Panc1 (cell line): Measurements from ENCODE around the gene TLCD3B. TPM values are rescaled to one million over a fixed set of nuclear protein-coding genes. Genes with fewer than 3 reads are reported as not detected.

Experiments
- ATAC-seq: fragments of 200-7000 bp; cut with Tn5 transposase; 2 replicates; pipeline ENCODE4 v1.9.1; 2020; ENCODE audit warnings: mild to moderate bottlenecking, moderate library complexity
- BruUV-seq: library from RNA; stranded (reverse); fragments of 400-500 nt; replicated peaks from 2 replicates; lab custom pipeline; 2021; lab: Mats Ljungman, UMichigan
- CTCF ChIA-PET: fragments of 300-600 bp; sonication (Branson Sonifier 250); formaldehyde crosslinking; loops from one replicate; lab custom pipeline; 2022; ENCODE audit warnings: antibody characterized with exemption; lab: Charles Lee
- POLR2A ChIA-PET: fragments of 300-600 bp; sonication (Branson Sonifier 250); formaldehyde crosslinking; loops from one replicate; lab custom pipeline; 2022; ENCODE audit warnings: antibody characterized with exemption; lab: Charles Lee
- DNase-seq: peaks from one replicate; pipeline ENCODE4 v3.0.0-alpha.2; 2010; ENCODE audit warnings: low read depth, low spot score
- H3K27ac ChIP-seq: 2 replicates; pipeline ENCODE4 v1.5.1; 2011; ENCODE audit warnings: mild to moderate bottlenecking, low read length, inconsistent platforms
- H3K27me3 ChIP-seq: fragments of 200-500 bp; sonication (Bioruptor generic); 2 replicates; pipeline ENCODE4 v1.6.0; 2014; ENCODE audit warnings: low read length, inconsistent platforms; ENCODE audit not compliant: control insufficient read depth, insufficient read depth
- H3K36me3 ChIP-seq: fragments of 200-500 bp; sonication (Bioruptor generic); 2 replicates; pipeline ENCODE4 v1.5.1; 2014; ENCODE audit warnings: inconsistent platforms, mild to moderate bottlenecking, low read length, moderate library complexity; ENCODE audit not compliant: control insufficient read depth, insufficient read depth
- H3K4me1 ChIP-seq: 2 replicates; pipeline ENCODE4 v1.5.1; 2011; ENCODE audit warnings: inconsistent platforms, mild to moderate bottlenecking, low read length, moderate library complexity; ENCODE audit not compliant: control insufficient read depth, insufficient read depth
- H3K4me3 ChIP-seq, 2 experiments: 2 replicates each; pipeline ENCODE4 v1.5.1; 2011 to 2012; ENCODE audit warnings: low read depth in 2 of 2, low read length in 2 of 2, mild to moderate bottlenecking in 2 of 2, inconsistent platforms in 1 of 2, moderate library complexity in 1 of 2
- H3K9me3 ChIP-seq: fragments of 200-500 bp; sonication (Bioruptor generic); 2 replicates; pipeline ENCODE4 v1.5.1; 2014; ENCODE audit warnings: low read depth, mild to moderate bottlenecking, inconsistent platforms, low read length, moderate library complexity; ENCODE audit not compliant: control insufficient read depth, insufficient read depth
- CTCF ChIP-seq: fragments of 450-650 bp; IDR thresholded peaks from 2 replicates; pipeline ENCODE4 v1.5.1; 2017; ENCODE audit warnings: mild to moderate bottlenecking
- POLR2AphosphoS5 ChIP-seq: IDR thresholded peaks from 2 replicates; pipeline ENCODE4 v1.6.1; 2012; ENCODE audit warnings: mild to moderate bottlenecking, low read depth, low read length, moderate library complexity
- SIN3A ChIP-seq: IDR thresholded peaks from 2 replicates; pipeline ENCODE4 v1.6.1; 2012; ENCODE audit warnings: low read depth, mild to moderate bottlenecking, low read length, moderate library complexity, borderline replicate concordance; ENCODE audit not compliant: insufficient read depth
- TCF7L2 ChIP-seq: IDR thresholded peaks from 2 replicates; pipeline ENCODE4 v1.6.1; 2011; ENCODE audit warnings: mild to moderate bottlenecking, low read depth, low read length, inconsistent platforms
- in situ Hi-C: cut with HindIII; loops from 2 replicates; pipeline ENCODE4 v1.10.0; 2016; ENCODE audit warnings: low sequenced_read_pairs, low pct_unique_long_range_greater_than_20kb
- intact Hi-C: fragments of 100-400 bp; cut with micrococcal nuclease; formaldehyde crosslinking; loops from one replicate; pipeline ENCODE4 v1.10.0; 2022; ENCODE audit not compliant: unreplicated experiment
- total RNA-seq: library from RNA; stranded (reverse); gene quantifications from one replicate; pipeline ENCODE4 v1.2.1, GENCODE V29; 2021; ENCODE audit not compliant: unreplicated experiment
- TF ChIP-seq, protein P1 (sequence below), 2 experiments: IDR thresholded peaks; 2 replicates each; pipeline ENCODE4 v1.6.1; 2011 to 2012; ENCODE audit warnings: low read depth in 2 of 2, control low read depth in 1 of 2, low read length in 1 of 2, mild to moderate bottlenecking in 1 of 2, moderate library complexity in 1 of 2; ENCODE audit not compliant: insufficient read depth in 1 of 2

TLCD3B gene
- total RNA-seq, 1 experiment from 2014 or later = 3.5 TPM

DNA sequence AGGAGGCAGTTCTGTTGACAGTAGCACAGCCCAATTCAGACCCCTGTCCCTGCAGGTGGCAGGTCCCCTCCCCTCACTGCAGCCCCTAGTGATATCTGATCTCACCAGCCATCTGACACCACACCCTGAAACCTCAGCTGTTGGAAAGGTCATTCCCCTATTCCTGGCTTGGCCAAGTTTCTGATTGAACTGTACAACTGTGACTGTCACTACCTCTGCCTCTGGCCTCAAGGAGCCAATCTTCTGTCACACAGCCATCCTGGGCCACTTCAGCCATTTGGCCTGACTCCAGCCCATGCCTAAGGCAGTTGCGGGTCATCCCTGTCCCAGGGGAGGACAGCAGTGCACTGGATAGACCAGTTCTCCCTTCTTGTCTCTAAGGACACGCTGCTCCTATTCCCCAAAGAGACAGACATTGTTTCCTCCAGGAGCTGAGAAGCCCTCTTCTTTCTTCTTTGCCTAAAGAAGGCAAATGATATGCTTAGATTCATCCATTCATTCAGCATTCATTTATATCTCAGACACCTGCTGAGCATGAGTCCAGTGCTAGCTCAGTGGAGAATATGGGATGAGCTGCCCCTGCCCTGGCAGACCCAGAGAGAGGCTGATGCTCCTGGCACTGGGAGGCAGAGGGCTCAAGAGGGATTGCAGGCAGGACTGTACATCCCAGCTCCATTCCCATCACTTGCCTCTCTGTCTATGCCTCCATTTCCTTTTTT is 29.9 kb upstream of the TLCD3B start:
- Histone ChIP-seq H3K36me3 (no peaks in the 10 kb centered on the region; the same call in 1 of the 2 replicates), H3K27me3 (no peaks in the 10 kb centered on the region), H3K27ac (no peak overlapping the region), H3K4me3 (no peak overlapping the region), H3K4me1 (peaks cover 13% of the 10 kb centered on the region), H3K9me3 (no peaks in the 10 kb centered on the region)
- POLR2A ChIA-PET = interaction anchor here (0.6 kb wide), 1 partner anchor 8 kb away, joined by 4 read pairs; no protein-coding TSS in a partner anchor
- TF ChIP-seq CTCF = no peak
- TF ChIP-seq TCF7L2 = no peak
- no peak for TF ChIP-seq POLR2AphosphoS5
- TF ChIP-seq, protein P1, sequence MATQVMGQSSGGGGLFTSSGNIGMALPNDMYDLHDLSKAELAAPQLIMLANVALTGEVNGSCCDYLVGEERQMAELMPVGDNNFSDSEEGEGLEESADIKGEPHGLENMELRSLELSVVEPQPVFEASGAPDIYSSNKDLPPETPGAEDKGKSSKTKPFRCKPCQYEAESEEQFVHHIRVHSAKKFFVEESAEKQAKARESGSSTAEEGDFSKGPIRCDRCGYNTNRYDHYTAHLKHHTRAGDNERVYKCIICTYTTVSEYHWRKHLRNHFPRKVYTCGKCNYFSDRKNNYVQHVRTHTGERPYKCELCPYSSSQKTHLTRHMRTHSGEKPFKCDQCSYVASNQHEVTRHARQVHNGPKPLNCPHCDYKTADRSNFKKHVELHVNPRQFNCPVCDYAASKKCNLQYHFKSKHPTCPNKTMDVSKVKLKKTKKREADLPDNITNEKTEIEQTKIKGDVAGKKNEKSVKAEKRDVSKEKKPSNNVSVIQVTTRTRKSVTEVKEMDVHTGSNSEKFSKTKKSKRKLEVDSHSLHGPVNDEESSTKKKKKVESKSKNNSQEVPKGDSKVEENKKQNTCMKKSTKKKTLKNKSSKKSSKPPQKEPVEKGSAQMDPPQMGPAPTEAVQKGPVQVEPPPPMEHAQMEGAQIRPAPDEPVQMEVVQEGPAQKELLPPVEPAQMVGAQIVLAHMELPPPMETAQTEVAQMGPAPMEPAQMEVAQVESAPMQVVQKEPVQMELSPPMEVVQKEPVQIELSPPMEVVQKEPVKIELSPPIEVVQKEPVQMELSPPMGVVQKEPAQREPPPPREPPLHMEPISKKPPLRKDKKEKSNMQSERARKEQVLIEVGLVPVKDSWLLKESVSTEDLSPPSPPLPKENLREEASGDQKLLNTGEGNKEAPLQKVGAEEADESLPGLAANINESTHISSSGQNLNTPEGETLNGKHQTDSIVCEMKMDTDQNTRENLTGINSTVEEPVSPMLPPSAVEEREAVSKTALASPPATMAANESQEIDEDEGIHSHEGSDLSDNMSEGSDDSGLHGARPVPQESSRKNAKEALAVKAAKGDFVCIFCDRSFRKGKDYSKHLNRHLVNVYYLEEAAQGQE (IDR thresholded peaks at IDR 0.05; ENCODE audit: insufficient read depth in 1 of 2, low read depth in 2 of 2, low read length in 1 of 2) = no peak
- no peak for TF ChIP-seq SIN3A
- no peak for DNase-seq
- CTCF ChIA-PET = interaction anchor here (0.7 kb wide), 1 partner anchor 244 kb away, joined by 5 read pairs; no protein-coding TSS in a partner anchor
- intact Hi-C loops = no loop called here
- in situ Hi-C loops = no loop called here
- BruUV-seq = no TSS peak
- ATAC-seq = no peak

GRCh38 chr16:30060346-30060745 is 29.3 kb upstream of the TLCD3B start:
- Histone ChIP-seq H3K9me3 (no peaks in the 10 kb centered on the region), H3K36me3 (no peaks in the 10 kb centered on the region; the same call in 1 of the 2 replicates), H3K4me3 (no peak overlapping the region), H3K27ac (no peak overlapping the region), H3K4me1 (peaks cover 15% of the 10 kb centered on the region), H3K27me3 (no peaks in the 10 kb centered on the region)
- CTCF ChIA-PET = no interaction called here
- POLR2A ChIA-PET = interaction anchor here (0.6 kb wide), 1 partner anchor 309 kb away, joined by 10 read pairs; no protein-coding TSS in a partner anchor
- TF ChIP-seq POLR2AphosphoS5 (no peak), CTCF (no peak), SIN3A (no peak), TCF7L2 (no peak)
- TF ChIP-seq, protein P1 (IDR thresholded peaks at IDR 0.05; ENCODE audit: insufficient read depth in 1 of 2, low read depth in 2 of 2, low read length in 1 of 2) = no peak
- in situ Hi-C loops = no loop called here
- DNase-seq (no peak), ATAC-seq (no peak)
- BruUV-seq = no TSS peak
- intact Hi-C loops = no loop called here
